ENCODE measurements around the gene ZC3H13.

Gene ZC3H13

GRCh38 chr13:45966715-45967114 is 85.8 kb downstream of the ZC3H13 start (continued):
- TF ChIP-seq ZBTB10 (tag by site-specific recombination; IDR thresholded peaks at IDR 0.05) (no peak), ZNF529 (tag by site-specific recombination; IDR thresholded peaks at IDR 0.05; ENCODE audit: insufficient replicate concordance) (no peak), KLF16 (tag by site-specific recombination; IDR thresholded peaks at IDR 0.05) (no peak)

- Histone ChIP-seq H3K4me1 (ENCODE audit: control insufficient read depth, insufficient read depth, low read length) (no peaks in the 10 kb centered on the region), H3K4me3 (ENCODE audit: low read depth, low read length) (no peak overlapping the region), H3K27ac (ENCODE audit: extremely low read depth, low read depth, low read length) (no peak overlapping the region), H3K36me3 (ENCODE audit: control insufficient read depth in 2 of 2, insufficient read depth in 1 of 2, low read length in 2 of 2) (peaks cover 21 to 42% of the 10 kb centered on the region in 2 experiments), H3K9me3 (ENCODE audit: control insufficient read depth, insufficient read depth, low read depth, low read length) (no peaks in the 10 kb centered on the region)
- ChIA-PET POLR2A (no interaction called here), CTCF (no interaction called here)
- TF ChIP-seq ZNF555 (tag by site-specific recombination; conservative IDR thresholded peaks at IDR 0.05) (no peak), ZNF112 (tag by site-specific recombination; IDR thresholded peaks at IDR 0.05) (no peak), ZNF394 (tag by site-specific recombination; IDR thresholded peaks at IDR 0.05; ENCODE audit: borderline replicate concordance) (no peak), KLF16 (tag by site-specific recombination; IDR thresholded peaks at IDR 0.05) (no peak), MYNN (tag by site-specific recombination; IDR thresholded peaks at IDR 0.05; ENCODE audit: borderline replicate concordance) (no peak), ZNF114 (tag by site-specific recombination; IDR thresholded peaks at IDR 0.05) (no peak), ZBTB49 (tag by site-specific recombination; IDR thresholded peaks at IDR 0.05; ENCODE audit: low read depth) (no peak), FEZF1 (tag by site-specific recombination; IDR thresholded peaks at IDR 0.05) (no peak), ZNF19 (tag by site-specific recombination; IDR thresholded peaks at IDR 0.05; ENCODE audit: low read depth) (no peak), ZBTB48 (tag by site-specific recombination; IDR thresholded peaks at IDR 0.05) (no peak), ZXDB (tag by site-specific recombination; IDR thresholded peaks at IDR 0.05) (no peak), ZNF266 (tag by site-specific recombination; IDR thresholded peaks at IDR 0.05; ENCODE audit: low read depth) (no peak)
Measured at GRCh38 chr13:45961468-45961867, 91.1 kb downstream of the ZC3H13 start.

- ChIA-PET POLR2A (no interaction called here), CTCF (interaction anchor here (0.5 to 2.1 kb wide), 2 partner anchors 16 to 172 kb away, joined by 3 to 9 read pairs; no protein-coding TSS in a partner anchor)
- H3K27ac ChIP-seq (ENCODE audit: extremely low read depth, low read depth, low read length), result no peak overlapping the region
- peaks cover 16 to 18% of the 10 kb centered on the region in 2 experiments for H3K36me3 ChIP-seq (ENCODE audit: control insufficient read depth in 2 of 2, insufficient read depth in 1 of 2, low read length in 2 of 2)
- H3K9me3 ChIP-seq (ENCODE audit: control insufficient read depth, insufficient read depth, low read depth, low read length), result no peaks in the 10 kb centered on the region
- TF ChIP-seq ZNF18 (tag by site-specific recombination; IDR thresholded peaks at IDR 0.05), result no peak
- TF ChIP-seq ZNF747 (tag by site-specific recombination; IDR thresholded peaks at IDR 0.05), result no peak
- TF ChIP-seq ELK4 (IDR thresholded peaks at IDR 0.05; ENCODE audit: borderline replicate concordance, low read depth, low read length), result no peak
- TF ChIP-seq ZNF704 (tag by site-specific recombination; IDR thresholded peaks at IDR 0.05), result no peak
- no peak for TF ChIP-seq KLF17 (tag by site-specific recombination; IDR thresholded peaks at IDR 0.05)
- TF ChIP-seq ZFHX2 (tag by site-specific recombination; conservative IDR thresholded peaks at IDR 0.05), result no peak
- H3K4me1 ChIP-seq (ENCODE audit: control insufficient read depth, insufficient read depth, low read length), result no peaks in the 10 kb centered on the region
- no peak overlapping the region for H3K4me3 ChIP-seq (ENCODE audit: low read depth, low read length)
Measured at GRCh38 chr13:45954836-45955800, 97.4 kb downstream of the ZC3H13 start.
